ENCODE results near the gene ELMO3. TPM values are rescaled to one million over a fixed set of nuclear protein-coding genes. Genes with fewer than 3 reads are reported as not detected.

The ELMO3 gene
- total RNA-seq, 1 experiment from 2014 or later: 45.8 TPM

- BruUV-seq (replicated peaks): no TSS peak
- H3K27ac ChIP-seq (ENCODE audit: low read depth, low read length): no peak overlapping the region
- no peaks in the 10 kb centered on the region for H4K20me1 ChIP-seq (ENCODE audit: insufficient read depth)
- no peak overlapping the region for H3K4me3 ChIP-seq (replicated peaks in 1 of 2; ENCODE audit: low read depth in 1 of 2, low read length in 2 of 2)
- H3K4me1 ChIP-seq (ENCODE audit: control insufficient read depth in 1 of 2, insufficient read depth in 2 of 2, low read length in 2 of 2): peaks cover 6 to 36% of the 10 kb centered on the region in 2 experiments
- H3K79me2 ChIP-seq (ENCODE audit: insufficient read depth, low read length): no peaks in the 10 kb centered on the region; the same call in 1 of the 2 replicates
- CTCF ChIA-PET: interaction anchor here (0.6 to 5.8 kb wide), 32 partner anchors 13 to 275 kb away, joined by 3 to 79 read pairs (median 4); partner anchors contain the start of genes CES3, NOL3 and PDP2
- TF ChIP-seq CTCF (IDR thresholded peaks at IDR 0.05 in 2 of 3, conservative IDR thresholded peaks at IDR 0.05 in 1 of 3; ENCODE audit: borderline replicate concordance in 1 of 3, insufficient read depth in 1 of 3, low read depth in 2 of 3, low read length in 2 of 3) (peak; percentile 78 to 86 (median 86)), REST (IDR thresholded peaks at IDR 0.05; ENCODE audit: low read depth) (no peak), RAD21 (IDR thresholded peaks at IDR 0.05; ENCODE audit: low read depth) (peak; percentile 86), YY1 (IDR thresholded peaks at IDR 0.05; ENCODE audit: extremely low read depth, insufficient replicate concordance, low read depth, low read length) (peak; percentile 46), SIN3A (IDR thresholded peaks at IDR 0.05; ENCODE audit: low read depth) (no peak)
- ATAC-seq (peak; percentile 59), DNase-seq (ENCODE audit: low read depth, low spot score) (no peak)
- peak overlapping the region; percentile 47 for H3K4me2 ChIP-seq (ENCODE audit: low read length)
- H2AFZ ChIP-seq (ENCODE audit: low read depth, low read length, poor library complexity, severe bottlenecking): no peak overlapping the region
- intact Hi-C loops (cut with micrococcal nuclease): loop anchor here (1.0 to 5.0 kb wide), 3 partner anchors 141 to 203 kb away; no protein-coding TSS in a partner anchor
- no peaks in the 10 kb centered on the region for H3K27me3 ChIP-seq (ENCODE audit: insufficient read depth, low read length)
- POLR2A ChIA-PET: interaction anchor here (0.8 to 1.3 kb wide), 3 partner anchors 15 to 138 kb away, joined by 4 to 8 read pairs (median 4); partner anchors contain the start of gene NOL3
- RAD21 ChIA-PET (ENCODE audit: low non-redundant PET in 1 of 2, low total read pairs in 2 of 2, uncharacterized antibody in 2 of 2, unreplicated experiment in 2 of 2): interaction anchor here (0.6 to 1.5 kb wide), 6 partner anchors 45 to 201 kb away, joined by 3 to 19 read pairs (median 4); no protein-coding TSS in a partner anchor
- no peaks in the 10 kb centered on the region for H3K9me3 ChIP-seq (ENCODE audit: control insufficient read depth in 1 of 2, insufficient read depth in 1 of 2, low read depth in 1 of 2, low read length in 2 of 2)
- H3K36me3 ChIP-seq (ENCODE audit: control insufficient read depth in 1 of 2, insufficient read depth in 2 of 2, low read length in 2 of 2): no peaks in the 10 kb centered on the region
- no peaks in the 10 kb centered on the region for H3K9me2 ChIP-seq (ENCODE audit: insufficient read depth)
- no peak overlapping the region for H3K9ac ChIP-seq (ENCODE audit: low read length)
Observed at GRCh38 chr16:67155295-67156142, 43.4 kb upstream of the ELMO3 start.

All from HCT116 (cell line).